ENCODE measurements around the gene ANK3. TPM values are rescaled to one million over a fixed set of nuclear protein-coding genes. Genes with fewer than 3 reads are reported as not detected.

The ANK3 gene
- total and polyA plus RNA-seq, 2 donors (not counting 1 experiment from before 2014, with no cell fraction given), result 0.50 to 0.79 TPM

DNA sequence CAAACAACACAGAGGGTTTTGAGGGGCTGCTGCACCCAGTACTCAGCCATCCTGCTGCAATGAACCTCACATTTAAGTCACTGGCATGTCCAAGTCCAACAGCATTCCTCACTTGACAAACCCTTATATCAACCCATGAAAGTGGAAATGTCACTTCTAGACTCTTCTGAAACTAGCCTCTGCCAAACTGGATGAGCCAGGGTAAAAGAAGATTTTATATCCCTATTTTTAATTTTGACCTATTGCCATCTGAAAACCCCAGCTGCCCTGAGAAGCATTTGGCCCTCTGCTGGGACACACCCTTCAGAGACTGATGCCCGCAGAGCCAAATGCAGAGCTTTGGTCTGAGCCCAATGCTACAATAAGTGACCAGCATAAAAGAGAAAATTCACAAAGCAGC, 201.1 kb downstream of the ANK3 start:
- TF ChIP-seq, protein P1, sequence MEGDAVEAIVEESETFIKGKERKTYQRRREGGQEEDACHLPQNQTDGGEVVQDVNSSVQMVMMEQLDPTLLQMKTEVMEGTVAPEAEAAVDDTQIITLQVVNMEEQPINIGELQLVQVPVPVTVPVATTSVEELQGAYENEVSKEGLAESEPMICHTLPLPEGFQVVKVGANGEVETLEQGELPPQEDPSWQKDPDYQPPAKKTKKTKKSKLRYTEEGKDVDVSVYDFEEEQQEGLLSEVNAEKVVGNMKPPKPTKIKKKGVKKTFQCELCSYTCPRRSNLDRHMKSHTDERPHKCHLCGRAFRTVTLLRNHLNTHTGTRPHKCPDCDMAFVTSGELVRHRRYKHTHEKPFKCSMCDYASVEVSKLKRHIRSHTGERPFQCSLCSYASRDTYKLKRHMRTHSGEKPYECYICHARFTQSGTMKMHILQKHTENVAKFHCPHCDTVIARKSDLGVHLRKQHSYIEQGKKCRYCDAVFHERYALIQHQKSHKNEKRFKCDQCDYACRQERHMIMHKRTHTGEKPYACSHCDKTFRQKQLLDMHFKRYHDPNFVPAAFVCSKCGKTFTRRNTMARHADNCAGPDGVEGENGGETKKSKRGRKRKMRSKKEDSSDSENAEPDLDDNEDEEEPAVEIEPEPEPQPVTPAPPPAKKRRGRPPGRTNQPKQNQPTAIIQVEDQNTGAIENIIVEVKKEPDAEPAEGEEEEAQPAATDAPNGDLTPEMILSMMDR (conservative IDR thresholded peaks at IDR 0.05 in 1 of 2, IDR thresholded peaks at IDR 0.05 in 1 of 2; ENCODE audit: low read depth in 1 of 2, low read length in 2 of 2), result no peak
- TF ChIP-seq EZH2 (IDR thresholded peaks at IDR 0.05; ENCODE audit: low read length, missing control alignments), result no peak
- Histone ChIP-seq H3K79me2 (ENCODE audit: control insufficient read depth, insufficient read depth, low read length) (no peaks in the 10 kb centered on the region), H3K4me3 (replicated peaks in 1 of 4; ENCODE audit: control extremely low read depth in 1 of 4, insufficient read depth in 1 of 4, low read depth in 3 of 4, low read length in 4 of 4) (no peak overlapping the region), H3K36me3 (ENCODE audit: control insufficient read depth, insufficient read depth, low read length) (no peaks in the 10 kb centered on the region), H3K9me3 (ENCODE audit: control insufficient read depth, insufficient read depth, low read depth, low read length) (no peaks in the 10 kb centered on the region), H3K4me1 (ENCODE audit: control insufficient read depth, extremely low read depth, insufficient read depth, low read length) (peaks cover 2% of the 10 kb centered on the region), H3K4me2 (ENCODE audit: extremely low read depth, insufficient read depth, low read length) (no peak overlapping the region), H4K20me1 (ENCODE audit: control insufficient read depth, extremely low read depth, insufficient read depth, low read length) (no peaks in the 10 kb centered on the region), H3K9ac (ENCODE audit: insufficient read depth, low read length) (no peak overlapping the region), H2AFZ (ENCODE audit: low read length) (no peak overlapping the region), H3K27me3 (ENCODE audit: control insufficient read depth, insufficient read depth, low read length) (no peaks in the 10 kb centered on the region), H3K27ac (ENCODE audit: insufficient read depth, low read length) (no peak overlapping the region)
- no peak for DNase-seq (ENCODE audit: low read depth in 2 of 2)

DNA sequence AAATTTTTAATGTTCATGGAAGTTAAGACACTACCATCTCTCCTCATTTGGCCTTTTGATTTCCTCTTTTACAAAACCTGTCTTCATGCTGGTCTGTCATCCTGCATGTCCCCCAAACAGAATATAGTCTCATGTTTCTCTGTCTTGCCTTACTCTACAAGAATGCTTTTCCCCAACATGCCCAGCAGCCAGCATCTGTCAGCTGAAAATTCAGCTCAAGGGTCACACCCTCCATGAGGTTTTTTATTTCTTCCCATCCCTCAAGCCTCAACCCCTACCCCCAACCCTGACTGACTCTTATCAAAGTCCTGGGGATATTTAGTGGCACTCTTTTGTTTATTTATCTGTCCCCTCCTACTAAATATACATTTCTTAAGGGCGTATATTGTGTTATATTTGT, 202.0 kb downstream of the ANK3 start:
- Histone ChIP-seq H4K20me1 (ENCODE audit: control insufficient read depth, extremely low read depth, insufficient read depth, low read length) (no peaks in the 10 kb centered on the region), H3K9ac (ENCODE audit: insufficient read depth, low read length) (no peak overlapping the region), H3K79me2 (ENCODE audit: control insufficient read depth, insufficient read depth, low read length) (no peaks in the 10 kb centered on the region), H3K4me2 (ENCODE audit: extremely low read depth, insufficient read depth, low read length) (no peak overlapping the region), H3K4me3 (replicated peaks in 1 of 4; ENCODE audit: control extremely low read depth in 1 of 4, insufficient read depth in 1 of 4, low read depth in 3 of 4, low read length in 4 of 4) (no peak overlapping the region), H3K9me3 (ENCODE audit: control insufficient read depth, insufficient read depth, low read depth, low read length) (no peaks in the 10 kb centered on the region), H3K27ac (ENCODE audit: insufficient read depth, low read length) (no peak overlapping the region), H2AFZ (ENCODE audit: low read length) (no peak overlapping the region), H3K36me3 (ENCODE audit: control insufficient read depth, insufficient read depth, low read length) (no peaks in the 10 kb centered on the region), H3K4me1 (ENCODE audit: control insufficient read depth, extremely low read depth, insufficient read depth, low read length) (peaks cover 2% of the 10 kb centered on the region), H3K27me3 (ENCODE audit: control insufficient read depth, insufficient read depth, low read length) (no peaks in the 10 kb centered on the region)
- TF ChIP-seq EZH2 (IDR thresholded peaks at IDR 0.05; ENCODE audit: low read length, missing control alignments), result no peak
- TF ChIP-seq, protein P1 (conservative IDR thresholded peaks at IDR 0.05 in 1 of 2, IDR thresholded peaks at IDR 0.05 in 1 of 2; ENCODE audit: low read depth in 1 of 2, low read length in 2 of 2), result no peak
- DNase-seq (ENCODE audit: low read depth in 2 of 2), result no peak

DNA sequence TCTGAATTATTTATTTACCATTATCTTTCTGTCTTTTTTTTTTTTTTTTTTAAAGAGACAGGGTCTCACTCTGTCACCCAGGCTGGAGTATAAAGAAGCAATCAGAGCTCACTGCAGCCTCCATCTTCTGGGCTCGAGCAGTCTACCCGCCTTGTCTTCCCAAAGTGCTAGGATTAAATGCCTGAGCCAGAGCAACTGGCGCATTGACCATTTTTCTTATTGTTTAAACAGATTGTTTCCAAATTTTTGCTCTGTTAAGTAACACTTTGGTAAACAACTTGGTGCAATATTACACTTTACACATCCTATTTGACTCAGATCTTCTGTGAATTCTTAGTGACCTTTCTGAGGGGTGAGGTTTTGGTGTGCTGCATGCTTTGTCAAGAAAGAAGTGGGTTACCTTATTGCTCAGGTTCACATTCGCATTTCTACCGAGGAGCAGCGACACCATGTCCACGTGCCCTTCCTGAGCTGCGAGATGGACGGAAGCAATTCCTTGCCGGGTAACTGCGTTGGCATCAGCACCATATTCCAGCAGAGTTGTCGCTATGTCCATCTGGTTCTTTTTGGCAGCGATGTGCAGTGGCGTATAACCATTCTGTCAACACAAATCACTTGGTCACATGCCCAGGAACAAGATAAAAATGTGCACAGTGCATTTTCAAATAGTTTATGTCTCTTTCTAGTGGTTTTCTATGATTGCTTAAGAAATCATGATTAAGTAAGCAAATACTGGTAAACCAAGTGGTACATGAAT, 203.2 kb downstream of the ANK3 start:
- peak overlapping the region; percentile 78 for H3K4me2 ChIP-seq (ENCODE audit: extremely low read depth, insufficient read depth, low read length)

More for the DNA sequence above, 203.2 kb downstream of the ANK3 start:
- H3K9me3 ChIP-seq (ENCODE audit: control insufficient read depth, insufficient read depth, low read depth, low read length), result no peaks in the 10 kb centered on the region
- peak in 1 of 2 donors; percentile 86 for DNase-seq (ENCODE audit: low read depth in 2 of 2)
- no peaks in the 10 kb centered on the region for H4K20me1 ChIP-seq (ENCODE audit: control insufficient read depth, extremely low read depth, insufficient read depth, low read length)
- peak overlapping the region in 1 of 4 experiments; percentile 11 for H3K4me3 ChIP-seq (replicated peaks in 1 of 4; ENCODE audit: control extremely low read depth in 1 of 4, insufficient read depth in 1 of 4, low read depth in 3 of 4, low read length in 4 of 4)
- peak overlapping the region; percentile 68 for H2AFZ ChIP-seq (ENCODE audit: low read length)
- no peaks in the 10 kb centered on the region for H3K79me2 ChIP-seq (ENCODE audit: control insufficient read depth, insufficient read depth, low read length)
- no peak overlapping the region for H3K27ac ChIP-seq (ENCODE audit: insufficient read depth, low read length)
- peaks cover 2% of the 10 kb centered on the region for H3K4me1 ChIP-seq (ENCODE audit: control insufficient read depth, extremely low read depth, insufficient read depth, low read length)
- TF ChIP-seq, protein P1 (conservative IDR thresholded peaks at IDR 0.05 in 1 of 2, IDR thresholded peaks at IDR 0.05 in 1 of 2; ENCODE audit: low read depth in 1 of 2, low read length in 2 of 2), result no peak
- TF ChIP-seq EZH2 (IDR thresholded peaks at IDR 0.05; ENCODE audit: low read length, missing control alignments), result no peak
- H3K9ac ChIP-seq (ENCODE audit: insufficient read depth, low read length), result no peak overlapping the region
- no peaks in the 10 kb centered on the region for H3K27me3 ChIP-seq (ENCODE audit: control insufficient read depth, insufficient read depth, low read length)
- no peaks in the 10 kb centered on the region for H3K36me3 ChIP-seq (ENCODE audit: control insufficient read depth, insufficient read depth, low read length)

Measured in fibroblast of lung (primary cell).